Neural progenitor cell (in vitro differentiated cells): ENCODE results near the gene ARHGEF12. TPM values are rescaled to one million over a fixed set of nuclear protein-coding genes. Genes with fewer than 3 reads are reported as not detected.

Source experiments
- DNase-seq: peaks from one replicate; pipeline ENCODE4 v3.0.0-alpha.2; 2016; ENCODE audit warnings: low spot score
- H2AFZ ChIP-seq: fragments of 200-600 bp; sonication (generic); replicated peaks from 2 replicates; pipeline ENCODE4 v1.6.1; 2016; ENCODE audit warnings: antibody characterized with exemption
- H3F3A ChIP-seq: fragments of 200-600 bp; sonication (generic); 2 replicates; pipeline ENCODE4 v1.6.1; 2016; ENCODE audit warnings: antibody characterized with exemption, low read depth
- H3K27ac ChIP-seq: fragments of 200-600 bp; sonication (generic); 2 replicates; pipeline ENCODE4 v1.5.1; 2016; ENCODE audit warnings: mild to moderate bottlenecking
- H3K27me3 ChIP-seq: fragments of 200-600 bp; sonication (generic); 2 replicates; pipeline ENCODE4 v1.6.1; 2016; ENCODE audit warnings: mild to moderate bottlenecking, moderate library complexity
- H3K36me3 ChIP-seq: fragments of 200-600 bp; sonication (generic); 2 replicates; pipeline ENCODE4 v1.5.1; 2016
- H3K4me1 ChIP-seq: fragments of 200-600 bp; sonication (generic); 2 replicates; pipeline ENCODE4 v1.6.1; 2016; ENCODE audit warnings: mixed run types
- H3K4me2 ChIP-seq: fragments of 200-600 bp; sonication (generic); 2 replicates; pipeline ENCODE4 v1.6.1; 2016
- H3K4me3 ChIP-seq: fragments of 200-600 bp; sonication (generic); 2 replicates; pipeline ENCODE4 v1.5.1; 2016
- H3K79me2 ChIP-seq: fragments of 200-600 bp; sonication (generic); 2 replicates; pipeline ENCODE4 v1.6.1; 2016; ENCODE audit warnings: low read depth
- H3K9ac ChIP-seq: fragments of 200-600 bp; sonication (generic); 2 replicates; pipeline ENCODE4 v1.6.1; 2016
- H3K9me3 ChIP-seq: fragments of 200-600 bp; sonication (generic); 2 replicates; pipeline ENCODE4 v1.5.1; 2016; ENCODE audit warnings: low read depth
- H4K20me1 ChIP-seq: fragments of 200-600 bp; sonication (generic); 2 replicates; pipeline ENCODE4 v1.6.1; 2016; ENCODE audit warnings: low read depth
- H3K27ac Mint-ChIP-seq: 3 replicates; pipeline ENCODE4 v1.8.0; 2021; ENCODE audit warnings: mixed read lengths
- H3K27me3 Mint-ChIP-seq: 2 replicates; pipeline ENCODE4 v1.8.0; 2022; ENCODE audit warnings: low read depth, mild to moderate bottlenecking, inconsistent platforms, moderate library complexity, mixed read lengths; ENCODE audit not compliant: insufficient read depth
- H3K36me3 Mint-ChIP-seq: 3 replicates; pipeline ENCODE4 v1.8.0; 2021; ENCODE audit warnings: mixed read lengths
- H3K4me1 Mint-ChIP-seq: 3 replicates; pipeline ENCODE4 v1.8.0; 2021; ENCODE audit warnings: mixed read lengths
- H3K4me3 Mint-ChIP-seq: 3 replicates; pipeline ENCODE4 v1.8.0; 2021; ENCODE audit warnings: mild to moderate bottlenecking, moderate library complexity, mixed read lengths
- H3K9me3 Mint-ChIP-seq: 3 replicates; pipeline ENCODE4 v1.8.0; 2020; ENCODE audit warnings: mixed read lengths
- CTCF ChIP-seq: fragments of 200-600 bp; sonication (generic); IDR thresholded peaks from 2 replicates; pipeline ENCODE4 v1.5.1; 2017; ENCODE audit warnings: antibody characterized with exemption, mild to moderate bottlenecking
- EZH2 ChIP-seq: fragments of 200-600 bp; sonication (generic); IDR thresholded peaks from 2 replicates; pipeline ENCODE4 v1.6.1; 2017; ENCODE audit warnings: antibody characterized with exemption, mild to moderate bottlenecking, moderate library complexity
- EZH2phosphoT487 ChIP-seq: fragments of 200-600 bp; sonication (generic); IDR thresholded peaks from 2 replicates; pipeline ENCODE4 v1.6.1; 2017; ENCODE audit warnings: antibody characterized with exemption
- total RNA-seq: library from RNA; depleted of rRNA; stranded (reverse); fragments of >200 nt; gene quantifications from 2 replicates; pipeline ENCODE4 v1.2.3, GENCODE V29; 2015; ENCODE audit warnings: low replicate concordance

Gene ARHGEF12
- total RNA-seq, 1 donor from 2014 or later: 31.3 TPM

GRCh38 chr11:120420572-120420971 lies 84.4 kb downstream of the ARHGEF12 start:
- no peaks in the 10 kb centered on the region for H3K4me1 ChIP-seq
- H3K27ac ChIP-seq: no peak overlapping the region
- DNase-seq: no peak
- H3K27ac Mint-ChIP-seq: no peak overlapping the region
- peaks cover 8% of the 10 kb centered on the region for H3K36me3 Mint-ChIP-seq
- no peak overlapping the region for H2AFZ ChIP-seq
- no peak overlapping the region for H3K4me3 Mint-ChIP-seq
- peaks cover 3% of the 10 kb centered on the region for H3F3A ChIP-seq
- no peak overlapping the region for H3K9ac ChIP-seq
- H3K4me3 ChIP-seq: no peak overlapping the region
- TF ChIP-seq CTCF (no peak), EZH2 (no peak), EZH2phosphoT487 (no peak)
- H3K4me1 Mint-ChIP-seq: no peaks in the 10 kb centered on the region
- H3K79me2 ChIP-seq: no peaks in the 10 kb centered on the region
- H3K9me3 ChIP-seq: no peaks in the 10 kb centered on the region
- no peaks in the 10 kb centered on the region for H3K36me3 ChIP-seq
- H4K20me1 ChIP-seq: no peaks in the 10 kb centered on the region
- no peaks in the 10 kb centered on the region for H3K9me3 Mint-ChIP-seq
- no peaks in the 10 kb centered on the region for H3K27me3 ChIP-seq
- no peak overlapping the region for H3K4me2 ChIP-seq
- H3K27me3 Mint-ChIP-seq: no peaks in the 10 kb centered on the region

- TF ChIP-seq EZH2phosphoT487 (no peak), CTCF (no peak), EZH2 (no peak)
- Histone ChIP-seq H4K20me1 (no peaks in the 10 kb centered on the region), H3F3A (peaks cover 3% of the 10 kb centered on the region), H3K79me2 (no peaks in the 10 kb centered on the region), H2AFZ (no peak overlapping the region), H3K9me3 (no peaks in the 10 kb centered on the region), H3K4me1 (no peaks in the 10 kb centered on the region), H3K27me3 (no peaks in the 10 kb centered on the region), H3K9ac (no peak overlapping the region), H3K4me3 (no peak overlapping the region), H3K4me2 (no peak overlapping the region), H3K27ac (no peak overlapping the region), H3K36me3 (no peaks in the 10 kb centered on the region)
- no peak overlapping the region for H3K4me3 Mint-ChIP-seq
- H3K36me3 Mint-ChIP-seq: peaks cover 2% of the 10 kb centered on the region
- H3K4me1 Mint-ChIP-seq: no peaks in the 10 kb centered on the region
- H3K9me3 Mint-ChIP-seq: no peaks in the 10 kb centered on the region
- H3K27ac Mint-ChIP-seq: no peak overlapping the region
- H3K27me3 Mint-ChIP-seq: no peaks in the 10 kb centered on the region
- DNase-seq: no peak
These were observed 88.2 kb downstream of the ARHGEF12 start for GRCh38 chr11:120424185-120424969.

- Histone ChIP-seq H3K4me1 (no peaks in the 10 kb centered on the region), H4K20me1 (no peaks in the 10 kb centered on the region), H3K9ac (no peak overlapping the region), H3K27me3 (no peaks in the 10 kb centered on the region), H3K36me3 (no peaks in the 10 kb centered on the region), H3K27ac (no peak overlapping the region), H3K4me2 (no peak overlapping the region), H2AFZ (no peak overlapping the region), H3K79me2 (no peaks in the 10 kb centered on the region), H3K4me3 (no peak overlapping the region), H3K9me3 (no peaks in the 10 kb centered on the region), H3F3A (peaks cover 3% of the 10 kb centered on the region)
- Mint-ChIP-seq H3K36me3 (peaks cover 2% of the 10 kb centered on the region), H3K4me3 (no peak overlapping the region), H3K9me3 (no peaks in the 10 kb centered on the region), H3K27ac (no peak overlapping the region), H3K4me1 (no peaks in the 10 kb centered on the region), H3K27me3 (no peaks in the 10 kb centered on the region)
- DNase-seq: no peak
- TF ChIP-seq CTCF: no peak
- TF ChIP-seq EZH2: no peak
- TF ChIP-seq EZH2phosphoT487: no peak
These were observed 88.7 kb downstream of the ARHGEF12 start for GRCh38 chr11:120424970-120425332.
